Vagina (tissue), 2 donors: ENCODE results near the gene DCDC2. TPM values are rescaled to one million over a fixed set of nuclear protein-coding genes. Genes with fewer than 3 reads are reported as not detected.
"Not testable (repeated sequence)": the region's sequence is repeated elsewhere in the genome, so short reads cannot be mapped to it uniquely, and the experiment has no call there.

Experiments used
- DNase-seq, 2 donors: peaks; one replicate each; pipeline ENCODE4 v3.0.0-alpha.2; 2017; ENCODE audit errors: extremely low spot score in 2 of 2
- H3K27ac ChIP-seq: fragments of 200-600 bp; sonication (generic); one replicate; pipeline ENCODE4 v1.5.1; 2019
- H3K27me3 ChIP-seq: fragments of 200-600 bp; sonication (generic); one replicate; pipeline ENCODE4 v1.5.1; 2019
- H3K36me3 ChIP-seq, 2 donors: fragments of 200-600 bp; sonication (generic); one replicate each; pipeline ENCODE4 v1.5.1; 2017 to 2019
- H3K4me1 ChIP-seq: fragments of 200-600 bp; sonication (generic); one replicate; pipeline ENCODE4 v1.5.1; 2019
- H3K4me3 ChIP-seq, 2 donors: fragments of 200-600 bp; sonication (generic); 1 replicate in 1 of 2; 2 replicates in 1 of 2; pipeline ENCODE4 v1.5.1; 2016 to 2019
- H3K9me3 ChIP-seq: fragments of 200-600 bp; sonication (generic); one replicate; pipeline ENCODE4 v1.5.1; 2019
- POLR2A ChIP-seq, 2 donors: fragments of 450-650 bp; IDR thresholded peaks; one replicate each; pipeline ENCODE4 v1.6.1; 2017; ENCODE audit warnings: antibody characterized with exemption in 2 of 2, mild to moderate bottlenecking in 2 of 2, moderate library complexity in 2 of 2
- POLR2AphosphoS5 ChIP-seq, 2 donors: sonication (generic); formaldehyde crosslinking; IDR thresholded peaks; one replicate each; pipeline ENCODE4 v1.9.0; 2017; ENCODE audit warnings: antibody characterized with exemption in 2 of 2, mild to moderate bottlenecking in 2 of 2, low read depth in 1 of 2; ENCODE audit not compliant: insufficient read depth in 1 of 2
- intact Hi-C: fragments of 100-400 bp; cut with DNase I; formaldehyde crosslinking; loops from one replicate; pipeline ENCODE4 v1.15.1; 2023
- total RNA-seq: library from RNA; depleted of rRNA; stranded (reverse); fragments of >200 nt; gene quantifications from one replicate; pipeline ENCODE4 v1.2.3, GENCODE V29; 2016
- TF ChIP-seq, protein P1 (sequence below), 3 experiments: fragments of 450-650 bp in 2 of 3; fragments of 200-600 bp in 1 of 3; sonication (generic) in 1 of 3; IDR thresholded peaks; one replicate each; pipeline ENCODE4 v1.5.1; 2017 to 2019; ENCODE audit warnings: antibody characterized with exemption in 3 of 3, mild to moderate bottlenecking in 2 of 3, moderate library complexity in 2 of 3

The DCDC2 gene
- total RNA-seq, 1 donor from 2014 or later = not detected

DNA sequence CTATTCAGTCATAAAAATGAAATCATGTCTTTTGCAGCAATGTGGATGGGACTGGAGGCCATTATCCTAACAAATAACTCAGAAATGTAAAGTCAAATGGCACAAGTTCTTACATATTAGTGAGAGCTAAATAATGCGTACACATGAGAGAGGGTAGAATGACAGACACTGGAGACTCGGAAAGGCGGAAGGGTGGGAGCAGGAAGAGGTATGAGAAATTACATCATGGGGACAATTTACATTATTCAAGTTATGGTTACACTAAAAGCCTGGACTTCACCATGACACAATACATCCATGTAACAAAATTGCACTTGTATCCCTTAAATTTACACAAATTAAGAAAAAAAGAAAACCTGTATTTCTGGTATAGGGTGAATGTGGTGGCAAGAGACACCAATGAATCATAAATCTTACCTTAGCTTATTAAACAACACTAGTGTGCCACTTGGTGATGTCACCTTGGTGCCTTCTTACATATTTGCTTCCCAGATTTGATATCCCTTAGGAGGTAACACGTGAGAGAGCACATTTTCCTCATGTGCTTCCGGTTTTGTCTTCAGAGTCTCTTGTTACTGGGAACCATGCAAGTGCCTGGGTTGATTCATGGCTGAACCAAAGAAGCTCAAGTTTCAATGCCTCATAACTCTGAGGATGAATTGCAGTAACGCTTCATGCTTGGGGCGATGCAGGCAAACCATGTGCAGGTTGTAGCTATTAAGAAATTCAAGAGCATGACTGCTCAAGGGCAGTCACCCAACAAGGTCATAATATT lies 84.6 kb downstream of the DCDC2 start:
- intact Hi-C loops = no loop called here
- H3K27ac ChIP-seq = no peak overlapping the region

DNA sequence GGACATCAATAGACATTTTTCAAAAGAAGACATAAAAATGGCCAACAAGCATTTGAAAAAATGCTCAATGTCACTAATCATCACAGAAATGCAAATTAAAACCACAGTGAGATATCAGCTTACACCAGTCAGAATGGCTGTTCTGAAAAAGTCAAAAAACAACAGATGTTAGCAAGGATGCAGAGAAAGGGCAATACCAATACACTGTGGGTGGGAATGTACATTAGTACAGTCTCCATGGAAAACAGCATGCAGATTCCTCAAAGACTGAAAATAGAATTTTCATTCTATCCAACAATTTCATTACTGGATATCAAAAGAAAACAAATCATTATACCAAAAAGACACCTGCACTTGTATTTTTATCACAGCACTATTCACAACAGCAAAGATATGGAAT lies 85.3 kb downstream of the DCDC2 start:
- Histone ChIP-seq H3K4me1 (no peaks in the 10 kb centered on the region), H3K36me3 (no peaks in the 10 kb centered on the region), H3K9me3 (no peaks in the 10 kb centered on the region), H3K4me3 (no peak overlapping the region), H3K27ac (no peak overlapping the region), H3K27me3 (no peaks in the 10 kb centered on the region)
- TF ChIP-seq POLR2AphosphoS5 (IDR thresholded peaks at IDR 0.05; ENCODE audit: insufficient read depth in 1 of 2, low read depth in 1 of 2) (no peak), POLR2A (IDR thresholded peaks at IDR 0.05) (no peak)
- TF ChIP-seq, protein P1, sequence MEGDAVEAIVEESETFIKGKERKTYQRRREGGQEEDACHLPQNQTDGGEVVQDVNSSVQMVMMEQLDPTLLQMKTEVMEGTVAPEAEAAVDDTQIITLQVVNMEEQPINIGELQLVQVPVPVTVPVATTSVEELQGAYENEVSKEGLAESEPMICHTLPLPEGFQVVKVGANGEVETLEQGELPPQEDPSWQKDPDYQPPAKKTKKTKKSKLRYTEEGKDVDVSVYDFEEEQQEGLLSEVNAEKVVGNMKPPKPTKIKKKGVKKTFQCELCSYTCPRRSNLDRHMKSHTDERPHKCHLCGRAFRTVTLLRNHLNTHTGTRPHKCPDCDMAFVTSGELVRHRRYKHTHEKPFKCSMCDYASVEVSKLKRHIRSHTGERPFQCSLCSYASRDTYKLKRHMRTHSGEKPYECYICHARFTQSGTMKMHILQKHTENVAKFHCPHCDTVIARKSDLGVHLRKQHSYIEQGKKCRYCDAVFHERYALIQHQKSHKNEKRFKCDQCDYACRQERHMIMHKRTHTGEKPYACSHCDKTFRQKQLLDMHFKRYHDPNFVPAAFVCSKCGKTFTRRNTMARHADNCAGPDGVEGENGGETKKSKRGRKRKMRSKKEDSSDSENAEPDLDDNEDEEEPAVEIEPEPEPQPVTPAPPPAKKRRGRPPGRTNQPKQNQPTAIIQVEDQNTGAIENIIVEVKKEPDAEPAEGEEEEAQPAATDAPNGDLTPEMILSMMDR (IDR thresholded peaks at IDR 0.05) = no peak
- intact Hi-C loops = no loop called here
- no peak for DNase-seq

More for the DNA sequence above, 84.6 kb downstream of the DCDC2 start:
- Histone ChIP-seq H3K27me3 (no peaks in the 10 kb centered on the region), H3K36me3 (no peaks in the 10 kb centered on the region), H3K4me1 (no peaks in the 10 kb centered on the region), H3K4me3 (no peak overlapping the region), H3K9me3 (no peaks in the 10 kb centered on the region)
- TF ChIP-seq, protein P1 (IDR thresholded peaks at IDR 0.05) = no peak
- TF ChIP-seq POLR2A (IDR thresholded peaks at IDR 0.05) (no peak), POLR2AphosphoS5 (IDR thresholded peaks at IDR 0.05; ENCODE audit: insufficient read depth in 1 of 2, low read depth in 1 of 2) (no peak)
- DNase-seq = no peak

DNA sequence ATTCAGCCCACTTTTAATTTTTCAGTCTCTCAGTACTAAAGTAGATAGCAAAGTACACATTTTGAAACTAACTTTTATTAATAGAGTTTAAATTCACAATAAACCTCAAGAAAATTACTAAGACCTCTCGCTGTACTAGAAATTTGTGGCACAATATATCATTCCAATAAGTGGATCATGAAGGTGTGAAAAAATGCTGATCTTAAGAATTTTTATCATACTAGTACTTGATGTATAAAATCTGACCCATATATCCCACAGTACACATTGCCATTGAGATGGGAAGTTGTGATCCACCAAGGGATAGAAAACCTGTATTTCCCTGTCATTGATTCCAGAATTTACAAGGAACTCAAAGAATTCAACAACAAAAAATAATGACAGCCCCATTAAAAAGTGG lies 85.7 kb downstream of the DCDC2 start:
- Histone ChIP-seq H3K27me3 (no peaks in the 10 kb centered on the region), H3K9me3 (no peaks in the 10 kb centered on the region), H3K4me3 (no peak overlapping the region), H3K27ac (no peak overlapping the region), H3K36me3 (no peaks in the 10 kb centered on the region), H3K4me1 (no peaks in the 10 kb centered on the region)
- DNase-seq = no peak
- no peak for TF ChIP-seq POLR2AphosphoS5 (IDR thresholded peaks at IDR 0.05; ENCODE audit: insufficient read depth in 1 of 2, low read depth in 1 of 2)
- no peak for TF ChIP-seq POLR2A (IDR thresholded peaks at IDR 0.05)
- TF ChIP-seq, protein P1 (IDR thresholded peaks at IDR 0.05) = no peak
- intact Hi-C loops = no loop called here

DNA sequence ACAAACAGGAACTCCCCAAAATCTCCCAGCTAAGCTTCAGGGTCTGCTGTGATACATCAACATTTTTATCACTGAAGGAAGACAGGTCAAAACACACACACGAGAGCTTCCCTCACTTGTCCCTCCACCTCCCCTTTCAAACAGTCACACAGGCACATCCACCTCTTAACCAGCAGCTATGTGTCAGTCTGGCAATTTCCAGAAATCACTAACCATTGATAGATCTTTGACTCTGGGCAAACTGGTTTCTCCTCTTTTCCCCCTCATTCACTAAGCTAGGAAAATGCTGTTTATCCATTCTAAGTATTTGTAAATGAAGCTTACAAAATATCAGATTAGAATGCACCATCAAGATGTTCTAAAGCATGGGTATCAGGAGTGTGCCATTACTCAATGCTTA lies 87.8 kb downstream of the DCDC2 start:
- Histone ChIP-seq H3K27ac (no peak overlapping the region), H3K27me3 (no peaks in the 10 kb centered on the region), H3K4me3 (no peak overlapping the region), H3K4me1 (no peaks in the 10 kb centered on the region), H3K36me3 (no peaks in the 10 kb centered on the region), H3K9me3 (no peaks in the 10 kb centered on the region)
- TF ChIP-seq, protein P1 (IDR thresholded peaks at IDR 0.05) = no peak
- TF ChIP-seq POLR2A (IDR thresholded peaks at IDR 0.05) = no peak
- intact Hi-C loops = no loop called here
- no peak for DNase-seq

DNA sequence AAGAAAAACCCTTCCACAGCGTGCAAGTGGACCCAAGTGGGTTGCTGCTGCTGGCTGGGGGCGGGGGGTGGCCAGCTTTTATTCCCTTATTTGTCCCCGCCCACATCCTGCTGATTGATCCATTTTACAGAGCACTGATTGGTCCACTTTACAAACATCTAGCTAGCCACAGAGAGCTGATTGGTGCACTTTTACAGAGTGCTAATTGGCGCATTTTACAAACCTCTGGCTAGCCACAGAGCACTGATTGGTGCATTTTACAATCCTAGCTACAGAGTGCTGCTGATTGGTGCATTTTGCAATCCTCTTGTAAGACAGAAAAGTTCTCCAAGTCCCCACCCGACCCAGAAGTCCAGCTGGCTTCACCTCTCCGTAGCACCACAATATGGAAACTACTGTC lies 99.6 kb downstream of the DCDC2 start:
- intact Hi-C loops, DNase-seq: not testable (repeated sequence)

More for the DNA sequence above, 99.6 kb downstream of the DCDC2 start:
- H3K36me3 ChIP-seq, H3K27ac ChIP-seq, H3K27me3 ChIP-seq, H3K9me3 ChIP-seq, H3K4me1 ChIP-seq, H3K4me3 ChIP-seq: not testable (repeated sequence)
